Erythroblast (primary cell): ENCODE data around the gene TRMO.

Experiments used
- GATA1 ChIP-seq: IDR thresholded peaks from 2 replicates; pipeline ENCODE4 v1.6.1; 2011; ENCODE audit warnings: low read depth, mild to moderate bottlenecking, control low read depth, low read length, moderate library complexity
- POLR2A ChIP-seq: IDR thresholded peaks from 2 replicates; pipeline ENCODE4 v1.6.1; 2011; ENCODE audit warnings: mild to moderate bottlenecking, low read length

GRCh38 chr9:97964901-97965300, 42.6 kb upstream of the TRMO start:
- TF ChIP-seq POLR2A (no peak), GATA1 (no peak)
